IPS DF 19.7 (cell line): ENCODE data around the gene CHRD.

Experiments
- DNase-seq: peaks from one replicate; pipeline ENCODE4 v3.0.0-alpha.2; 2013; ENCODE audit warnings: low read depth, low spot score

Gene CHRD

GRCh38 chr3:184360929-184361531 is 18.8 kb upstream of the CHRD start:
- no peak for DNase-seq

DNA sequence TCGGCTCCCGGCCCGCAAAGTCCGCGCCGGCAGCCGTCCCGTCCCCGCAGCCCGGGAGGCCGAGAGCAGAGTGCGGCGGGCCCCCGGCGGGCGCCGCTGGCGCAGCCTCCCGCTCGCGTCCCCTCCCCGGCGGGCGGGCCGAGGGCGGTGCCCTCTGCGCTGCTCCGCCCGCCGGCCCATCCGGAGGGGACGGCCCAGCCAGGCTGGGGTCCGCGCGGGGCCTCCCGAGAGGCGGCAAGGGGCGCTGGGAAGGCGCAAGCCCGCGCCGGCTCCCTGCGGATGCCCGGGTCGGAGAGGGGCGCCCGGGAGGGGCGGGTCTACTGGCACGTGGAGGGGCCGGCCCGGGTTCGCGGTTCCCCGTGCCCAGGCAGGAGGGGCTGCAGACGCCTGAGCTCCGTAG is 18.3 kb upstream of the CHRD start, which contains the start of the genes CLCN2 and POLR2H:
Gene CLCN2, minus strand, starts transcription at position 74 of the 400 bp plus-strand sequence. CDS start 126 bp downstream, outside the sequence.
Gene POLR2H, plus strand, starts transcription at position 179 of the 400 bp plus-strand sequence. CDS start 1,783 bp downstream, outside the sequence.
- no peak for DNase-seq

- no peak for DNase-seq
Observed at GRCh38 chr3:184361932-184362667, 17.8 kb upstream of the CHRD start.

GRCh38 chr3:184362668-184363546 is 16.9 kb upstream of the CHRD start:
- peak; percentile 93 for DNase-seq

DNA sequence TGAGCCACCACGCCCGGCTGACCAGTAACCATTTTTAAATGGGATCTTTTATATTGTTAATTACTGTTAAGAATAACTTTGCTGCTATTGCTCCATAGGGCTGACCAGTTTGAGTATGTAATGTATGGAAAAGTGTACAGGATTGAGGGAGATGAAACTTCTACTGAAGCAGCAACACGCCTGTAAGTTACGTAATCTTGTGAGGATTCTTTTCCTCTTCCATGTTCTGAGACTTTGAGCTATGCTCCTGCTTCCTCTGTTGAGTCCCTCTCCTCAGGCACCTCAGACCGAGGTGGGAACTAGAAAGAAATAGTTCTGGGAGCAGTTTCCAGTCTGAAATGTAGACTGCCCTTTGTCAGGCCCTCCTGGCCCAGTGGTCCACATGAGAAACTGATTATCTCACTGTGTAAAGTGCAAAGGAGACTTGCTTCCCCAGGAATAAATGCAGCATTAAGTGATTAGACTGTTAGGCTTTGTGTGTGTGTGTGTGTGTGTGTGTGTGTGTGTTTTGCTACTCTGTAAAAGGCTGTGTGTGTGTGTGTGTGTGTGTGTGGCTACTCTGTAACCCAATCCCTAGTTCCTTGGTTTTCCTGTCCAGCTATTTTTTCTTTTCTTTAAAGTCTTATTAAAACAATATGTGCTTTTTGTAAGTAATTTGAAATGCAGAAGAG is 13.1 kb upstream of the CHRD start:
- DNase-seq, result no peak

- no peak for DNase-seq
Observed at GRCh38 chr3:184368116-184368515, 11.7 kb upstream of the CHRD start.

GRCh38 chr3:184368586-184369183 is 11.2 kb upstream of the CHRD start:
- DNase-seq, result no peak

GRCh38 chr3:184371570-184372018 is 8.3 kb upstream of the CHRD start:
- peak; percentile 82 for DNase-seq

- DNase-seq, result no peak
Observed at GRCh38 chr3:184372296-184372821, 7.5 kb upstream of the CHRD start.

- DNase-seq, result no peak
Observed at GRCh38 chr3:184372911-184373310, 6.9 kb upstream of the CHRD start.

DNA sequence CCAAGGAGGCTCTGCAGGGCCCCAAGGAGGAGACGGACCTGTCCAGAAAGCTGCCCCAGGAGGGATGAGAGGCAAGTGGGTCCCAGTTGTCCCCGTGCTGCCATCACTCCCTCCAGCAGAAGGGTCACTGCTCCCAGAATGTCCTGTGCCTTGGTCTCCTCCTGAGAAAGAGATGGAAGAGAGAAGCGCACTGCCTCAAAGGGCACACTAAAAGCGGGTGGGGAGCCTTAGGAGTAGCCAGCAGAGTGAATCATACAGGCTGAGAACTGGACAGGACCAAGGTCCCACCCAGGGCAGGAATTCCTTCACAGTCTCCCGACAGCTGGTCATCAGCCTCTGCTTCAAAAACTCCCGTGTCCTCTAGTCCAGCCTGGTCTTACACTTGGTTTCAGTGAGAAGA is 6.4 kb upstream of the CHRD start:
- DNase-seq, result no peak

DNA sequence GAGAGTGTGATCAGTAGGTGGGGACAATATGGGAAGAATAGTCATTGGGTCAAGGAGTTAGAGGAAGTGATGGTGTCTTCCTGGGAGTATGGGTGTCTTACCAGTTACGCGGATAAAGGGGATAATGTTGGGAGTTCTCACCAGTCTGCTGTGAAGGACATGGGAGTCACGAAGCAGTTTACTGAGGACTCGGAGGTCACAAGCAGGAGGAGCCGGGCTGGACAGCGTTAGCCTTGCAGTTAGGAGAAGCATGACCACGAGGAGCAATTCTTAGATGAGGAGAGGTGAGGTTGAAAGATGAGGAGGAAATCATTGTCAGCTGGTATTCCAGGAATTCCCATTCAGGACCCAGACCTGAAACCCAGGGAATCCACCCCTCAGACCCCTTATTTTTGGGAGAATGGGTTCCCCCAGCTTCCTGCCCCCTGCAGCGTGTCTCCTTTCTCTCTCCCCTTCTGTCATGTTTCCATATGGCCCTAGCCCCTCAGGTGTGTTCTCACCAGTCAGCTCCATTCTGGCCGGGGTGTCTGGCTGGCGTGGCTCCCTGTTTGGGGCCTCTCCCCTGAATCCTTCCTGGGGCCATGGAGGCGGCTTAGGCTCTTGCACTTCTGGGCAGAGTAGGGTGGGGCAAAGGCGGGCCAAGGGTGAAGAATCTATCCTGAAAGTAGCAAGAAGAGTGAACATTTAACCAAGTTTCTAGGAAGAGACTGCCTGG is 4.0 kb upstream of the CHRD start:
- DNase-seq, result no peak

- DNase-seq, result no peak
Observed at GRCh38 chr3:184377374-184377773, 2.5 kb upstream of the CHRD start.

- no peak for DNase-seq
Observed at GRCh38 chr3:184377882-184378445, 1.9 kb upstream of the CHRD start, which contains the start of gene THPO. THPO (minus strand) TSS chr3:184378207; CDS start chr3:184376259, 1,948 bp downstream.

DNA sequence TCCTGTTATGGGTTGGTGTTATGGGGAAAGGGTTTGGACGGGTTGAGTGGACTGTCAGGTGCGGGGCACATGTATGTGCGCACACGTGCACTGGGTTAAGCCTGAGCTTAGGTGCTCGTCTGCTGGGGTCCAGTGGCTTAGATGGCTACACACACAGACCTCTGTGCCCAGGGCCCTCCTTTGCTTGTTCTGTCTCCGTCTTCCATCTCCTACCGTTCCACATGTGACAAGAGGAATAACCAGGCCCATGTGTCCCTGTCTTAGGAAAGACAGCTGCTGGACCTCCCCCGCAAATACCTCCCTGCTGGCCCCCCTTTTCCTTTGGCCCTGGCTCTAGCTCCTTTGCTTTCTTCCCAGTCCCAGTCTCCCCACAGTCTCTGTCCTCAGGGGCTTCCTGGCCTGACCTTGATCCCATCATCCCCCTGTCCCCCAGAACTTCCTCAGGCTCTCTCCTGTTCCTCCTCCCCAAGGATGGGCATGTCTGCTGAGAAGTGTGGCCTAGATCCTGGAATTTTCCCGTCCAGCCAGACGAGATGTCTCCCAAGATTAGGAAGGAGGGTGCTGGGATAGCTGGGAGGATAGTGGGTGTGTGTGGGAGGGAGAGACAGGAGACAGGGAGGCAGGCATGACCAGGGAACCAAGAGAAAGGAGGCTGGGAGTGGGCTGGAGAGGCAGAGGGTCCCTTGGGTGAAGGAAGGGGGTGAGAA is 1.1 kb upstream of the CHRD start:
- DNase-seq, result no peak

GRCh38 chr3:184380185-184380626 is 352 bp downstream of the CHRD start:
- DNase-seq, result no peak

DNA sequence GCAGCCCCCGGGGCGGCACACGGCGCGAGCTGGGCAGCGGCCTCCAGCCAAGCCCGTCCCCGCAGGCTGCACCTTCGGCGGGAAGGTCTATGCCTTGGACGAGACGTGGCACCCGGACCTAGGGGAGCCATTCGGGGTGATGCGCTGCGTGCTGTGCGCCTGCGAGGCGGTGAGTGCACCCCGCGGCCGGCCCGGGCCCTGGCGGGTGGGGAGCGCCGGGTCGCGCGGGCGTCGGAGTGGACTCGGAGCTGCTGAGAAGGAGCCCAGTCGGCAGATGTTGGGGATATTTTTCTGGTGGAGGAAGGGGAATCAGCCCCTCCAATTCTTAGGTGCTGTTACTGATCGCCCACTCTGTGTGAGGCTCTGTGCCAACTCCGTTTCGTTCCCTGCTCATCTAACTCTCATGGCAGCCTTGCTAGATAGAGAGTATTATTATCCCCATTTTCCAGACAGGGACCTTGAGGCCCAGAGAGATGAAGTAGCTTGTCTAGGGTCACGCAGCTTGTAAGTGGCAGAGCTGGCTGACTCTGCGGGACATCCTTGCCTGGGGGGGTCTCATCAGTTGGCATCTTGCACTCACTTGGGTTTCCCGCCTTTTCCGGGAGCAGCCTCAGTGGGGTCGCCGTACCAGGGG is 890 bp downstream of the CHRD start:
- DNase-seq, result no peak
